Loucy (cell line): ENCODE data around the gene TBC1D22A.

Experiments used
- EZH2phosphoT487 ChIP-seq: fragments of 200-600 bp; IDR thresholded peaks from 2 replicates; pipeline ENCODE4 v1.6.1; 2018; ENCODE audit warnings: antibody characterized with exemption, mild to moderate bottlenecking, moderate library complexity, borderline replicate concordance
- TF ChIP-seq, protein P1 (sequence below): fragments of 200-600 bp; sonication (generic); conservative IDR thresholded peaks from 2 replicates; pipeline ENCODE4 v1.5.1; 2014; ENCODE audit warnings: mild to moderate bottlenecking, antibody characterized with exemption, low read length

GRCh38 chr22:46923394-46923793 is 160.9 kb downstream of the TBC1D22A start:
- TF ChIP-seq, protein P1, sequence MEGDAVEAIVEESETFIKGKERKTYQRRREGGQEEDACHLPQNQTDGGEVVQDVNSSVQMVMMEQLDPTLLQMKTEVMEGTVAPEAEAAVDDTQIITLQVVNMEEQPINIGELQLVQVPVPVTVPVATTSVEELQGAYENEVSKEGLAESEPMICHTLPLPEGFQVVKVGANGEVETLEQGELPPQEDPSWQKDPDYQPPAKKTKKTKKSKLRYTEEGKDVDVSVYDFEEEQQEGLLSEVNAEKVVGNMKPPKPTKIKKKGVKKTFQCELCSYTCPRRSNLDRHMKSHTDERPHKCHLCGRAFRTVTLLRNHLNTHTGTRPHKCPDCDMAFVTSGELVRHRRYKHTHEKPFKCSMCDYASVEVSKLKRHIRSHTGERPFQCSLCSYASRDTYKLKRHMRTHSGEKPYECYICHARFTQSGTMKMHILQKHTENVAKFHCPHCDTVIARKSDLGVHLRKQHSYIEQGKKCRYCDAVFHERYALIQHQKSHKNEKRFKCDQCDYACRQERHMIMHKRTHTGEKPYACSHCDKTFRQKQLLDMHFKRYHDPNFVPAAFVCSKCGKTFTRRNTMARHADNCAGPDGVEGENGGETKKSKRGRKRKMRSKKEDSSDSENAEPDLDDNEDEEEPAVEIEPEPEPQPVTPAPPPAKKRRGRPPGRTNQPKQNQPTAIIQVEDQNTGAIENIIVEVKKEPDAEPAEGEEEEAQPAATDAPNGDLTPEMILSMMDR = no peak
- TF ChIP-seq EZH2phosphoT487 = no peak
